Measurements from ENCODE around the gene VSTM2B.

Gene VSTM2B

GRCh38 chr19:29487432-29487831 is 38.4 kb upstream of the VSTM2B start:
- no peak for ATAC-seq
- TF ChIP-seq TOX (CRISPR knock-in tag; IDR thresholded peaks at IDR 0.05; ENCODE audit: borderline replicate concordance) = no peak
- no peak for TF ChIP-seq PATZ1 (CRISPR knock-in tag; IDR thresholded peaks at IDR 0.05; ENCODE audit: borderline replicate concordance)
- no peak for TF ChIP-seq TCF4 (CRISPR knock-in tag; IDR thresholded peaks at IDR 0.05; ENCODE audit: borderline replicate concordance)
- TF ChIP-seq SNAI2 (CRISPR knock-in tag; IDR thresholded peaks at IDR 0.05) = no peak
- TF ChIP-seq CREB5 (CRISPR knock-in tag; IDR thresholded peaks at IDR 0.05; ENCODE audit: low read depth) = no peak
- TF ChIP-seq CSDC2 (CRISPR knock-in tag; IDR thresholded peaks at IDR 0.05) = no peak

- no peak for ATAC-seq
- TF ChIP-seq CREB5 (CRISPR knock-in tag; IDR thresholded peaks at IDR 0.05; ENCODE audit: low read depth) (no peak), CSRNP3 (CRISPR knock-in tag; IDR thresholded peaks at IDR 0.05) (no peak), ZFP3 (CRISPR knock-in tag; IDR thresholded peaks at IDR 0.05) (no peak), TSHZ2 (CRISPR knock-in tag; IDR thresholded peaks at IDR 0.05) (no peak), TCF4 (CRISPR knock-in tag; IDR thresholded peaks at IDR 0.05; ENCODE audit: borderline replicate concordance) (no peak), PPARA (CRISPR knock-in tag; IDR thresholded peaks at IDR 0.05; ENCODE audit: borderline replicate concordance) (no peak), ZC3H10 (CRISPR knock-in tag; IDR thresholded peaks at IDR 0.05) (no peak), ZFP30 (CRISPR knock-in tag; IDR thresholded peaks at IDR 0.05) (no peak), SNAI2 (CRISPR knock-in tag; IDR thresholded peaks at IDR 0.05) (no peak), RARB (CRISPR knock-in tag; IDR thresholded peaks at IDR 0.05) (no peak), CSDC2 (CRISPR knock-in tag; IDR thresholded peaks at IDR 0.05) (no peak), ZNF8 (CRISPR knock-in tag; IDR thresholded peaks at IDR 0.05) (no peak), POU6F1 (CRISPR knock-in tag; IDR thresholded peaks at IDR 0.05; ENCODE audit: borderline replicate concordance, low read depth) (no peak), ZNF70 (CRISPR knock-in tag; IDR thresholded peaks at IDR 0.05) (no peak), PATZ1 (CRISPR knock-in tag; IDR thresholded peaks at IDR 0.05; ENCODE audit: borderline replicate concordance) (no peak), ZNF565 (CRISPR knock-in tag; conservative IDR thresholded peaks at IDR 0.05; ENCODE audit: low read depth) (no peak)
Measured at GRCh38 chr19:29488316-29488715, 37.5 kb upstream of the VSTM2B start.

Measured in SK-N-SH treated with all-trans-retinoic acid at 6 μM for 48 hours (cell line).